PC-9 (cell line): ENCODE results near the gene DCD. TPM values are rescaled to one million over a fixed set of nuclear protein-coding genes. Genes with fewer than 3 reads are reported as not detected.

Experiments
- BruUV-seq: library from RNA; stranded (reverse); fragments of 400-500 nt; replicated peaks from 2 replicates; lab custom pipeline; 2021; lab: Mats Ljungman, UMichigan
- CTCF ChIA-PET: fragments of 300-600 bp; sonication (Branson Sonifier 250); formaldehyde crosslinking; loops from one replicate; lab custom pipeline; 2022; ENCODE audit warnings: antibody characterized with exemption; lab: Charles Lee
- POLR2A ChIA-PET: fragments of 300-600 bp; sonication (Branson Sonifier 250); formaldehyde crosslinking; loops from one replicate; lab custom pipeline; 2022; ENCODE audit warnings: antibody characterized with exemption; ENCODE audit not compliant: unreplicated experiment; lab: Charles Lee
- DNase-seq, 2 experiments: peaks; one replicate each; pipeline versions ENCODE4 v3.0.0 to v3.0.0-alpha.2; 2015 to 2022; ENCODE audit warnings: mixed read lengths in 1 of 2
- H2AFZ ChIP-seq: fragments of 200-600 bp; sonication (generic); 2 replicates; pipeline ENCODE4 v1.8.1; 2017; ENCODE audit warnings: antibody characterized with exemption
- H3F3A ChIP-seq: fragments of 200-600 bp; sonication (generic); 2 replicates; pipeline ENCODE4 v1.8.1; 2017; ENCODE audit warnings: antibody characterized with exemption, mild to moderate bottlenecking, low read depth; ENCODE audit not compliant: insufficient read depth
- H3K27ac ChIP-seq: fragments of 200-600 bp; sonication (generic); 2 replicates; pipeline ENCODE4 v1.6.1; 2016; ENCODE audit warnings: mixed run types
- H3K27me3 ChIP-seq: fragments of 200-600 bp; sonication (generic); 2 replicates; pipeline ENCODE4 v1.6.1; 2016; ENCODE audit warnings: low read depth, mixed run types; ENCODE audit not compliant: insufficient read depth
- H3K36me3 ChIP-seq: fragments of 200-600 bp; sonication (generic); 2 replicates; pipeline ENCODE4 v1.6.1; 2016; ENCODE audit warnings: low read depth, mixed run types
- H3K4me1 ChIP-seq: fragments of 200-600 bp; sonication (generic); replicated peaks from 2 replicates; pipeline ENCODE4 v1.6.1; 2016; ENCODE audit warnings: mixed run types; ENCODE audit not compliant: insufficient read depth
- H3K4me2 ChIP-seq: fragments of 200-600 bp; sonication (generic); 2 replicates; pipeline ENCODE4 v1.6.1; 2017; ENCODE audit warnings: mixed run types
- H3K4me3 ChIP-seq: fragments of 200-600 bp; sonication (generic); 2 replicates; pipeline ENCODE4 v1.6.1; 2016; ENCODE audit warnings: mixed run types
- H3K79me2 ChIP-seq: fragments of 200-600 bp; sonication (generic); 2 replicates; pipeline ENCODE4 v1.6.1; 2017; ENCODE audit warnings: low read depth, mixed run types
- H3K9me2 ChIP-seq: fragments of 200-600 bp; sonication (generic); 2 replicates; pipeline ENCODE4 v1.8.1; 2017; ENCODE audit warnings: mild to moderate bottlenecking; ENCODE audit not compliant: insufficient read depth
- H3K9me3 ChIP-seq: fragments of 200-600 bp; sonication (generic); 2 replicates; pipeline ENCODE4 v1.8.1; 2016; ENCODE audit warnings: low read depth; ENCODE audit not compliant: insufficient read depth
- H4K20me1 ChIP-seq: fragments of 200-600 bp; sonication (generic); 2 replicates; pipeline ENCODE4 v1.8.1; 2017; ENCODE audit not compliant: insufficient read depth
- EZH2 ChIP-seq: fragments of 200-600 bp; sonication (generic); IDR thresholded peaks from 2 replicates; pipeline ENCODE4 v1.8.0; 2017; ENCODE audit warnings: antibody characterized with exemption, low read depth
- intact Hi-C: fragments of 100-400 bp; cut with micrococcal nuclease; formaldehyde crosslinking; loops from one replicate; pipeline ENCODE4 v1.10.0; 2022; ENCODE audit not compliant: unreplicated experiment
- total RNA-seq: library from RNA; stranded (reverse); gene quantifications from 2 replicates; pipeline ENCODE4 v1.2.3, GENCODE V29; 2021
- TF ChIP-seq, protein P1 (sequence below): fragments of 200-600 bp; sonication (generic); conservative IDR thresholded peaks from 2 replicates; pipeline ENCODE4 v1.6.1; 2017; ENCODE audit warnings: mixed run types, antibody characterized with exemption, mild to moderate bottlenecking, moderate library complexity

DCD gene
- total RNA-seq, 1 experiment from 2014 or later, result not detected

DNA sequence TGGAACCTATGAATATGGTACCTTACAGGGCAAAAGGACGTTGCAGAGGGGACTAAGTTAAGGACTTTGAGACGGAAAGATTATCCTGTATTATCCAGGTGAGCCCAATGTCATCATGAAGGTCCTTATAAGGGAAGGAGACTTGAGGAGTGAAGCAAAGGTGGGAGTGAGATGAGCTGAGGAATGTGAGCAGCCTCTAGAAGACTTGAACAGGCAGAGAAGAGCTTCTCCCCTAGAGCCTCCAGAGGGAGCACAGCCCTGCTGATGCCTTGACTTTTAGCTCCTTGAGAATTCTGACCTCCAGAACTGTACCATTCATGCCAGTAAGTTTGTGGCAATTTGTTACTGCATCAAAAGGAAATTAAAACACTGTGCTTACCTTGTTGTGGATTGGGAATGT is 41.8 kb upstream of the DCD start:
- Histone ChIP-seq H3K4me2 (no peak overlapping the region), H3K9me2 (no peaks in the 10 kb centered on the region), H3K9me3 (no peaks in the 10 kb centered on the region), H3K79me2 (no peaks in the 10 kb centered on the region), H3K4me3 (no peak overlapping the region), H3K27me3 (peaks cover 3% of the 10 kb centered on the region; the same call in 1 of the 2 replicates), H3K4me1 (no peaks in the 10 kb centered on the region), H2AFZ (no peak overlapping the region), H4K20me1 (0 out of 2 replicates have a peak, but pooled peaks cover 3% of the 10 kb centered on the region), H3K27ac (no peak overlapping the region), H3K36me3 (no peaks in the 10 kb centered on the region), H3F3A (no peaks in the 10 kb centered on the region)
- TF ChIP-seq, protein P1, sequence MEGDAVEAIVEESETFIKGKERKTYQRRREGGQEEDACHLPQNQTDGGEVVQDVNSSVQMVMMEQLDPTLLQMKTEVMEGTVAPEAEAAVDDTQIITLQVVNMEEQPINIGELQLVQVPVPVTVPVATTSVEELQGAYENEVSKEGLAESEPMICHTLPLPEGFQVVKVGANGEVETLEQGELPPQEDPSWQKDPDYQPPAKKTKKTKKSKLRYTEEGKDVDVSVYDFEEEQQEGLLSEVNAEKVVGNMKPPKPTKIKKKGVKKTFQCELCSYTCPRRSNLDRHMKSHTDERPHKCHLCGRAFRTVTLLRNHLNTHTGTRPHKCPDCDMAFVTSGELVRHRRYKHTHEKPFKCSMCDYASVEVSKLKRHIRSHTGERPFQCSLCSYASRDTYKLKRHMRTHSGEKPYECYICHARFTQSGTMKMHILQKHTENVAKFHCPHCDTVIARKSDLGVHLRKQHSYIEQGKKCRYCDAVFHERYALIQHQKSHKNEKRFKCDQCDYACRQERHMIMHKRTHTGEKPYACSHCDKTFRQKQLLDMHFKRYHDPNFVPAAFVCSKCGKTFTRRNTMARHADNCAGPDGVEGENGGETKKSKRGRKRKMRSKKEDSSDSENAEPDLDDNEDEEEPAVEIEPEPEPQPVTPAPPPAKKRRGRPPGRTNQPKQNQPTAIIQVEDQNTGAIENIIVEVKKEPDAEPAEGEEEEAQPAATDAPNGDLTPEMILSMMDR, result no peak; the same call in 1 of the 2 replicates
- no peak for TF ChIP-seq EZH2
- DNase-seq, result no peak
- BruUV-seq, result no TSS peak
- intact Hi-C loops, result no loop called here
- CTCF ChIA-PET, result no interaction called here
- POLR2A ChIA-PET, result no interaction called here

DNA sequence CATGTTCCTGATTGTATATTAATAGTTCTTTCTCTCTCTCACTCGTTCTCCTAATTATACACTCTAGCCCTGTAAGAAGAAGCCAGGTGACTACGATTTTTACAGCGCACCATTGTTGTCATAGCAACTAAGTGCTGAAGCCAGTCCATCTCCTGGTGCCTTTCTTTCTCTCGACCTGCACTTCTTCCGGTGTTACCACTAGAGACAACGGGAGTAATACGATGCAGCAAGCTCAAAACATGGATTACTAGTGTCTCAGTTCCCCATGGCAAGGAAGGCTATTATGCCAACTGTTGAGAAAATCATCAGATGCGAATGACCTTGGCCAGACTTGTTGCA is 40.8 kb upstream of the DCD start:
- intact Hi-C loops, result no loop called here
- H3K36me3 ChIP-seq, result no peaks in the 10 kb centered on the region
- BruUV-seq, result no TSS peak
- no peak overlapping the region for H3K27ac ChIP-seq
- H3K9me3 ChIP-seq, result no peaks in the 10 kb centered on the region
- no peak for DNase-seq
- no peaks in the 10 kb centered on the region for H3F3A ChIP-seq
- H3K79me2 ChIP-seq, result no peaks in the 10 kb centered on the region
- 0 out of 2 replicates have a peak, but pooled peaks cover 3% of the 10 kb centered on the region for H4K20me1 ChIP-seq
- CTCF ChIA-PET, result no interaction called here
- no peak for TF ChIP-seq EZH2
- TF ChIP-seq, protein P1, result no peak
- no peaks in the 10 kb centered on the region for H3K4me1 ChIP-seq
- H2AFZ ChIP-seq, result no peak overlapping the region
- no peaks in the 10 kb centered on the region for H3K9me2 ChIP-seq
- H3K4me2 ChIP-seq, result no peak overlapping the region
- peaks cover 9% of the 10 kb centered on the region for H3K27me3 ChIP-seq
- POLR2A ChIA-PET, result no interaction called here
- no peak overlapping the region for H3K4me3 ChIP-seq

DNA sequence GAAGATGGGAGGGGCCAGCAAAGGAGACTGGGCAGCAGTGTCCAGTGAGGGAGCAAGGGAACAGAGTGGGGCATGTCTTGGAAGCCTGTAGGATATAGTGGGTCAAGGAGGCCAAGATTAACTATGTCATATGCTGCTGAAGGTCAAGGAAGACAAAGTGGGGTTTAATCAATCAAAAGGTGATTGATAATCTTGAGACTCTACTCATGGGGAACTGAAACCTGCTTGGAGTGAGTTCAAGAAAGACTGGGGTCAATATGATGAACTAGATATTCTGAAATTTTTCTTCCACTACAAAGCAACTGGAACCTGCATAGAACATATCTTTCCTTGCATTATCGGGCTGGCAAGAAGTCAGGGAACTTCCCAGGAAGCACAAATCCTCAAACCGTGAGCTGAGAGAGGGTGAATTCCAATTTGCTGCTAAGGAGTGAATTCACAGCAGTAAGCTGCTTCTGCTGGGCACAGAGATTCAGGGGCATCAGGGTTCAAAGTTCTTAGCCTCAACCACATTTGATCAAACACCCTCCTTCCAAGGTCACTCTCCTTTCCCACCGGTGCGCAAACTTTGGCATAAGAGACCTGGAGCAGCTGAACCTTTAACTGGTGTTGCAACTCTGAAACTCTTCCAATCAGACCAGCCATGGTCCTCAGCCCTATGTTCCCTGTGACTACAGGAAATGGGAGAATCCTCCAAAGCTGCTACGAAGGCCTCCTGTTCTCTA is 40.3 kb upstream of the DCD start:
- Histone ChIP-seq H3K27me3 (peaks cover 9% of the 10 kb centered on the region), H3K4me1 (no peaks in the 10 kb centered on the region), H3K27ac (no peak overlapping the region), H3F3A (no peaks in the 10 kb centered on the region), H3K4me2 (no peak overlapping the region), H3K4me3 (no peak overlapping the region), H3K9me2 (no peaks in the 10 kb centered on the region), H3K79me2 (no peaks in the 10 kb centered on the region), H2AFZ (no peak overlapping the region), H4K20me1 (0 out of 2 replicates have a peak, but pooled peaks cover 3% of the 10 kb centered on the region), H3K36me3 (no peaks in the 10 kb centered on the region), H3K9me3 (no peaks in the 10 kb centered on the region)
- ChIA-PET CTCF (no interaction called here), POLR2A (no interaction called here)
- BruUV-seq, result no TSS peak
- DNase-seq, result no peak
- intact Hi-C loops, result no loop called here
- TF ChIP-seq, protein P1, result no peak
- TF ChIP-seq EZH2, result no peak
